DND-41 (cell line): Measurements from ENCODE around the gene DGKQ.
A peak's percentile ranks its signal among the peaks of the same experiment; 100 is the strongest.

Source experiments
- ATAC-seq: fragments of 200-7000 bp; cut with Tn5 transposase; 3 replicates; pipeline ENCODE4 v1.9.1; 2021; ENCODE audit warnings: low read depth; ENCODE audit not compliant: insufficient read depth
- DNase-seq: peaks from one replicate; pipeline ENCODE4 v3.0.0-alpha.2; 2020
- H2AFZ ChIP-seq: 2 replicates; pipeline ENCODE4 v1.6.0; 2012; ENCODE audit warnings: low read depth, low read length
- H3K27ac ChIP-seq: 2 replicates; pipeline ENCODE4 v1.5.1; 2012; ENCODE audit warnings: low read length, inconsistent platforms
- H3K27me3 ChIP-seq: fragments of 200-600 bp; sonication (generic); 2 replicates; pipeline ENCODE4 v1.6.0; 2012; ENCODE audit warnings: low read length, mild to moderate bottlenecking, inconsistent platforms; ENCODE audit not compliant: insufficient read depth, poor library complexity
- H3K36me3 ChIP-seq: 2 replicates; pipeline ENCODE4 v1.5.1; 2012; ENCODE audit warnings: low read length, inconsistent platforms; ENCODE audit not compliant: insufficient read depth
- H3K4me1 ChIP-seq: 2 replicates; pipeline ENCODE4 v1.5.1; 2012; ENCODE audit warnings: mild to moderate bottlenecking, low read length; ENCODE audit not compliant: insufficient read depth
- H3K4me2 ChIP-seq: 2 replicates; pipeline ENCODE4 v1.6.0; 2012; ENCODE audit warnings: mild to moderate bottlenecking, moderate library complexity, low read length, inconsistent platforms; ENCODE audit not compliant: insufficient read depth
- H3K4me3 ChIP-seq, 2 experiments: fragments of 200-600 bp in 1 of 2; shearing (Covaris generic) in 1 of 2; 2 replicates each; pipeline ENCODE4 v1.5.1; 2012 to 2016; ENCODE audit warnings: inconsistent platforms in 2 of 2, low read length in 2 of 2, mild to moderate bottlenecking in 2 of 2, low read depth in 1 of 2, moderate library complexity in 1 of 2
- H3K79me2 ChIP-seq: 2 replicates; pipeline ENCODE4 v1.6.0; 2012; ENCODE audit warnings: low read length, inconsistent platforms; ENCODE audit not compliant: insufficient read depth
- H3K9ac ChIP-seq: 2 replicates; pipeline ENCODE4 v1.6.0; 2012; ENCODE audit warnings: low read depth, mild to moderate bottlenecking, inconsistent platforms, low read length, moderate library complexity
- H3K9me3 ChIP-seq: 2 replicates; pipeline ENCODE4 v1.5.1; 2012; ENCODE audit warnings: low read length, moderate library complexity, mild to moderate bottlenecking, inconsistent platforms; ENCODE audit not compliant: insufficient read depth, severe bottlenecking
- H4K20me1 ChIP-seq: 2 replicates; pipeline ENCODE4 v1.6.0; 2012; ENCODE audit warnings: low read length; ENCODE audit not compliant: insufficient read depth
- EZH2 ChIP-seq: IDR thresholded peaks from 3 replicates; pipeline ENCODE4 v1.6.1; 2012; ENCODE audit warnings: borderline replicate concordance, low read depth, mild to moderate bottlenecking, moderate library complexity, low read length, inconsistent platforms; ENCODE audit not compliant: severe bottlenecking
- TF ChIP-seq, protein P1 (sequence below): IDR thresholded peaks from 2 replicates; pipeline ENCODE4 v1.5.1; 2012; ENCODE audit warnings: borderline replicate concordance, low read length, moderate library complexity, mild to moderate bottlenecking; ENCODE audit not compliant: poor library complexity, severe bottlenecking; ENCODE audit errors: extremely low read depth

The DGKQ gene

GRCh38 chr4:990746-991367, 17.5 kb upstream of the DGKQ start:
- Histone ChIP-seq H3K9ac (no peak overlapping the region), H3K4me3 (no peak overlapping the region), H3K36me3 (peaks cover 31% of the 10 kb centered on the region), H4K20me1 (peaks cover 32% of the 10 kb centered on the region), H3K27me3 (no peaks in the 10 kb centered on the region), H3K4me1 (peaks cover 23% of the 10 kb centered on the region), H3K79me2 (peaks cover 24% of the 10 kb centered on the region), H3K27ac (no peak overlapping the region), H2AFZ (no peak overlapping the region), H3K4me2 (no peak overlapping the region), H3K9me3 (no peaks in the 10 kb centered on the region)
- DNase-seq (no peak), ATAC-seq (no peak)
- no peak for TF ChIP-seq EZH2
- TF ChIP-seq, protein P1, sequence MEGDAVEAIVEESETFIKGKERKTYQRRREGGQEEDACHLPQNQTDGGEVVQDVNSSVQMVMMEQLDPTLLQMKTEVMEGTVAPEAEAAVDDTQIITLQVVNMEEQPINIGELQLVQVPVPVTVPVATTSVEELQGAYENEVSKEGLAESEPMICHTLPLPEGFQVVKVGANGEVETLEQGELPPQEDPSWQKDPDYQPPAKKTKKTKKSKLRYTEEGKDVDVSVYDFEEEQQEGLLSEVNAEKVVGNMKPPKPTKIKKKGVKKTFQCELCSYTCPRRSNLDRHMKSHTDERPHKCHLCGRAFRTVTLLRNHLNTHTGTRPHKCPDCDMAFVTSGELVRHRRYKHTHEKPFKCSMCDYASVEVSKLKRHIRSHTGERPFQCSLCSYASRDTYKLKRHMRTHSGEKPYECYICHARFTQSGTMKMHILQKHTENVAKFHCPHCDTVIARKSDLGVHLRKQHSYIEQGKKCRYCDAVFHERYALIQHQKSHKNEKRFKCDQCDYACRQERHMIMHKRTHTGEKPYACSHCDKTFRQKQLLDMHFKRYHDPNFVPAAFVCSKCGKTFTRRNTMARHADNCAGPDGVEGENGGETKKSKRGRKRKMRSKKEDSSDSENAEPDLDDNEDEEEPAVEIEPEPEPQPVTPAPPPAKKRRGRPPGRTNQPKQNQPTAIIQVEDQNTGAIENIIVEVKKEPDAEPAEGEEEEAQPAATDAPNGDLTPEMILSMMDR, result no peak

GRCh38 chr4:989722-990471, 16.5 kb upstream of the DGKQ start:
- no peak overlapping the region for H3K9ac ChIP-seq
- H2AFZ ChIP-seq, result no peak overlapping the region
- no peak for TF ChIP-seq EZH2
- TF ChIP-seq, protein P1, result no peak
- no peak overlapping the region for H3K27ac ChIP-seq
- H4K20me1 ChIP-seq, result peaks cover 29% of the 10 kb centered on the region
- no peaks in the 10 kb centered on the region for H3K9me3 ChIP-seq
- peaks cover 27% of the 10 kb centered on the region for H3K79me2 ChIP-seq
- no peaks in the 10 kb centered on the region for H3K27me3 ChIP-seq
- DNase-seq (no peak), ATAC-seq (no peak)
- no peak overlapping the region for H3K4me3 ChIP-seq
- H3K36me3 ChIP-seq, result peaks cover 31% of the 10 kb centered on the region
- no peak overlapping the region for H3K4me2 ChIP-seq
- peaks cover 33% of the 10 kb centered on the region for H3K4me1 ChIP-seq

DNA sequence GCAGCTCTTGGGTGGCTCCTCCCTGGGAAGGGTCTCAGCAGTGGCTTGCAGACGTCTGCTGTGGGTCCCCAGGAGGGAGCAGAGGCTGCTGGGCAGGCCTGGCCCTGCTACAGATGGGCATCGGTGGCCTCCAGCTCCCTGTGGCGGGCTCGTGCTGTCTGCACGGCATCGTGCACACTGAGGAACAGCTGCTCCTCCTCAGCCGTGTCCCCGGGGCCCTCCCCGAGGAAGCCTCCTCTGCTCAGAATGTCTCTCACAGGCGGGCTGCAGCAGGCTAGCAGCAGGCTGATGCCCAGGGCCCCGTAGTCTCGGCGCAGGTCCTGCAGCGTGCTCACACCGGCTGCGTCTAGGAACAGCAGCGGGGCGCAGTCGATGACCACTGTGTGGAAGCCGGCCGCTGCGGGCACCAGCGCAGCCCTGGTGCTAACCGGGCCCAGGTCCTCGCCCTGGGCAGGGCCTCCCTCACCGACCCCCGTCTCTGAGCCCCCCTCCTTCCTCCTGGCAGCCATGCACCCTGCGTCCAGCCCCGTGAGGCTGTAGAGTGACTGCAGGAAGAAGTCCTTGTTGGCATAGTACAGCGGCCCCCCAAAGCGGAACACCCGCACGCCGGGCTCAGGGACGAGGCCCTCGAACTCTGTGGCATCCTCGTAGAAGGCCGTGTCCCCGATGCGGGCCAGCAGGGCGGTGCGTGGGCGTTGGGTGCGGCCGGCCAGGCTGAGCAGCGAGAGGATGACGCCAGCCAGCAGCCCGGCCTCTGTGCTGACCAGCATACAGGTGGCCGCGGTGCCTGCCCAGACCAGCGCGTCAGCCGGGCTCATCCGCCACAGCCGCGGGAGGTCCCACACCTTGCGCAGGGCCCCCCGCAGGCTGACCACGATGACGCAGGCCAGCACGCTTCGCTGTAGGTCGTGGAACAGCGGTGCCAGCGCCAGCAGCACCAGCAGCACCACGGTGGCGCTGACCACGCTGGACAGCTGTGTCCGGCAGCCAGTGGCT, 15.7 kb upstream of the DGKQ start:
- Histone ChIP-seq H2AFZ (no peak overlapping the region), H3K4me2 (peak overlapping the region; percentile 83), H3K9me3 (no peaks in the 10 kb centered on the region), H3K4me3 (no peak overlapping the region; a peak in 1 of 4 replicates), H3K79me2 (peaks cover 27% of the 10 kb centered on the region), H3K27me3 (no peaks in the 10 kb centered on the region), H3K27ac (no peak overlapping the region), H4K20me1 (peaks cover 29% of the 10 kb centered on the region), H3K36me3 (peaks cover 31% of the 10 kb centered on the region), H3K9ac (no peak overlapping the region), H3K4me1 (peaks cover 34% of the 10 kb centered on the region)
- ATAC-seq (no peak), DNase-seq (no peak)
- TF ChIP-seq EZH2, result no peak
- TF ChIP-seq, protein P1, result no peak
